Progenitor cell of endocrine pancreas (in vitro differentiated cells): Measurements from ENCODE around the gene SELL. TPM values are rescaled to one million over a fixed set of nuclear protein-coding genes. Genes with fewer than 3 reads are reported as not detected.

Source experiments
- DNase-seq: peaks from one replicate; pipeline ENCODE4 v3.0.0; 2021; ENCODE audit warnings: low spot score; ENCODE audit not compliant: unreplicated experiment
- H3K27ac Mint-ChIP-seq: 2 replicates; pipeline ENCODE4 v1.8.0; 2021; ENCODE audit warnings: mild to moderate bottlenecking, moderate library complexity, mixed read lengths
- H3K27me3 Mint-ChIP-seq: 2 replicates; pipeline ENCODE4 v1.8.0; 2021; ENCODE audit warnings: mixed read lengths
- H3K36me3 Mint-ChIP-seq: 2 replicates; pipeline ENCODE4 v1.8.0; 2022; ENCODE audit warnings: mixed read lengths; ENCODE audit not compliant: insufficient read depth
- H3K4me1 Mint-ChIP-seq: 2 replicates; pipeline ENCODE4 v1.8.0; 2021; ENCODE audit warnings: low read depth, mixed read lengths
- H3K4me3 Mint-ChIP-seq: 2 replicates; pipeline ENCODE4 v1.8.0; 2021; ENCODE audit warnings: low read depth, mild to moderate bottlenecking, moderate library complexity, mixed read lengths
- H3K9me3 Mint-ChIP-seq: 2 replicates; pipeline ENCODE4 v1.8.0; 2021; ENCODE audit warnings: low read depth, mixed read lengths
- long read RNA-seq: library from polyadenylated mRNA; unstranded; transcript quantifications from one replicate; pipeline ENCODE4 v2.0.0, GENCODE V29; 2020
- total RNA-seq: library from RNA; stranded (reverse); gene quantifications from 2 replicates; pipeline ENCODE4 v1.2.1, GENCODE V29; 2021
- TF ChIP-seq, protein P1 (sequence below): fragments of 200-600 bp; sonication (generic); IDR thresholded peaks from one replicate; pipeline ENCODE4 v1.5.0; 2021; ENCODE audit warnings: antibody characterized with exemption, mild to moderate bottlenecking; ENCODE audit not compliant: unreplicated experiment

Gene SELL
- total RNA-seq: 0.16 and 0.69 TPM in 2 replicates
- long read RNA-seq, partial matches to known transcripts: 0 of 1 reads
- long read RNA-seq, other reads (novel, unspliced or antisense): 1 of 1 reads

DNA sequence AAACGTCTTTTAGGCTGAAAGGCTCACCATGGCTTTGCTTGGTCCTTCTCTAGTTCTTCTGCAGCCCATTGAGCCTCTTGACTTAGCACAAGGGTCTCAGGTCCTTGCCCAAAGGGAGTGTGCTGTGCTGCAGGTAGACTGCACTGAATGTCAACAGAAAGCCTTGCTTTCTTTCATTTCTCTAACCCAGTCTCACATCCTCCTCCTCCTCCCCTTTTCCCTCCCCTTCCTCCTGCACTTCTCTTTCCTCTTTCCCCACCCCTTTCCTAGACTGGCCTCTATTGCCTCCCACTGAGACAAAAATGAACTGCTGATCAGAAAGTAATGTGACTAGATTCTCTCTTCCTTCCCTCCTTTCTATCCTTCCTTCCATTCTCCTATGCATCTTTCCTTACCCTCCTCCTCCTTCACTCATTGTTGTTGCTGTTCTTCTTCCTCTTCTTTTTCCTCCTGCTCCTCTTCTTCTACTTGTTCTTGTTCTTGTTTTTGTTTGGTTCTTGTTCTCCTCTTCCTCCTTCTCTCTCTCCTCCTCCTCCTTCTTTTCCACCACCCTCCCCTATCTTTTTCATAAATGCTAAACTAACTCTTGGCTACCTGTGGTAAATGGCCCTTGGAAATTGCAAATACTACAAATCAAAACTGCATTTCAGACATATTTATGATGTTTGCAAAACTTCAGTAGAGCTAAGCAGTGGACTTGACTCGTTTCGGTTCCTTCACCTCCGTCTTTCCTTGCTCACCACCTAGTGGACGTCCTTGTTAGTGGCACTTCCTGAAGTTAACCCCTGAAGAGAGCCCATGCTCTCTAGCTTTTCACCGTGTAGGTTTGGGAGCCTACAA lies at the start of gene SELL:
Gene SELL, minus strand, starts transcription at position 152 of the 840 bp plus-strand sequence. Its CDS starts 122 bp downstream, at position 30.
- Mint-ChIP-seq H3K4me1 (peaks cover 3% of the 10 kb centered on the region), H3K27ac (no peak within 1 kb of the TSS), H3K27me3 (no peaks in the 10 kb centered on the region), H3K36me3 (peaks cover 1% of the 10 kb centered on the region), H3K4me3 (peak within 1 kb of the TSS; percentile 29), H3K9me3 (peaks cover 5% of the 10 kb centered on the region)
- peak; percentile 39 for DNase-seq
- TF ChIP-seq, protein P1, sequence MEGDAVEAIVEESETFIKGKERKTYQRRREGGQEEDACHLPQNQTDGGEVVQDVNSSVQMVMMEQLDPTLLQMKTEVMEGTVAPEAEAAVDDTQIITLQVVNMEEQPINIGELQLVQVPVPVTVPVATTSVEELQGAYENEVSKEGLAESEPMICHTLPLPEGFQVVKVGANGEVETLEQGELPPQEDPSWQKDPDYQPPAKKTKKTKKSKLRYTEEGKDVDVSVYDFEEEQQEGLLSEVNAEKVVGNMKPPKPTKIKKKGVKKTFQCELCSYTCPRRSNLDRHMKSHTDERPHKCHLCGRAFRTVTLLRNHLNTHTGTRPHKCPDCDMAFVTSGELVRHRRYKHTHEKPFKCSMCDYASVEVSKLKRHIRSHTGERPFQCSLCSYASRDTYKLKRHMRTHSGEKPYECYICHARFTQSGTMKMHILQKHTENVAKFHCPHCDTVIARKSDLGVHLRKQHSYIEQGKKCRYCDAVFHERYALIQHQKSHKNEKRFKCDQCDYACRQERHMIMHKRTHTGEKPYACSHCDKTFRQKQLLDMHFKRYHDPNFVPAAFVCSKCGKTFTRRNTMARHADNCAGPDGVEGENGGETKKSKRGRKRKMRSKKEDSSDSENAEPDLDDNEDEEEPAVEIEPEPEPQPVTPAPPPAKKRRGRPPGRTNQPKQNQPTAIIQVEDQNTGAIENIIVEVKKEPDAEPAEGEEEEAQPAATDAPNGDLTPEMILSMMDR: peak; percentile 74

DNA sequence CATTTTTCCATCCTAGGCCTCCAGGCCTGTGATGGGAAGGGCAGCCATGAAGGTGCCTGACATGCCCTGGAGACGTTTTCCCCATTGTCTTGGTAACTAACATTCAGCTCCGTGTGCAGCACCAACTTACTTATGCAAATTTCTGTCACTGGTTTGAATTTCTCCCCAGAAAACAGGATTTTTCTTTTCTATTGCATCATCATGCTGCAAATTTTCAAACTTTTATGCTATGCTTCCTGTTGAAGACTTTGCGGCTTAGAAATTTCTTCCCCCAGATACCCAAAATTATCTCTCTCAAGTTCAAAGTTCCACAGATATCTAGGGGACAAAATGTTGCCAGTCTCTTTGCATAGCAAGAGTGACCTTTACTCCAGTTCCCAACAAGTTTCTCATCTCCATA lies 47.6 kb upstream of the SELL start:
- TF ChIP-seq, protein P1: no peak
- H3K36me3 Mint-ChIP-seq: peaks cover 1% of the 10 kb centered on the region
- peaks cover 16% of the 10 kb centered on the region for H3K9me3 Mint-ChIP-seq
- no peaks in the 10 kb centered on the region for H3K27me3 Mint-ChIP-seq
- DNase-seq: no peak
- H3K4me3 Mint-ChIP-seq: no peak overlapping the region
- H3K4me1 Mint-ChIP-seq: no peaks in the 10 kb centered on the region
- H3K27ac Mint-ChIP-seq: no peak overlapping the region

DNA sequence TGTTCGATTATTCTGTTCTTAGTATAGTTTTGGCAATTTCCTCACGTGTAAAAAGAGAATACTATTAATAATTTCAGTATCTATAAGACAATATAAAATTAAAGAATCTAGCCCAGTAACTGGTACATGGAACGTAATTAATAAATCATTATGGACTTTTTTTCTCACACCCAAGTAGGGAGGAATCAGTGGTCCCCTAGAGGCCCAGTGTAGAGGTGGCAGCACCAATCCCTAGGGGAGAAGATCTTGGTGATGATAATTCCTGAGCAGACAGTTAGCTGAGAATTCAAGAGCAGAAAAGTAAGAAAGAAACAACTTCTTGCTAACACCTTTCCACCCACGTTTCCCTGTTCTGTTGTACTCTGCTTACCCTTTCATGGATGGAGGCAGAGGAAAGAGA lies 42.1 kb upstream of the SELL start:
- Mint-ChIP-seq H3K4me3 (no peak overlapping the region), H3K27me3 (no peaks in the 10 kb centered on the region), H3K9me3 (no peaks in the 10 kb centered on the region), H3K36me3 (no peaks in the 10 kb centered on the region), H3K4me1 (no peaks in the 10 kb centered on the region), H3K27ac (no peak overlapping the region)
- no peak for DNase-seq
- TF ChIP-seq, protein P1: no peak

DNA sequence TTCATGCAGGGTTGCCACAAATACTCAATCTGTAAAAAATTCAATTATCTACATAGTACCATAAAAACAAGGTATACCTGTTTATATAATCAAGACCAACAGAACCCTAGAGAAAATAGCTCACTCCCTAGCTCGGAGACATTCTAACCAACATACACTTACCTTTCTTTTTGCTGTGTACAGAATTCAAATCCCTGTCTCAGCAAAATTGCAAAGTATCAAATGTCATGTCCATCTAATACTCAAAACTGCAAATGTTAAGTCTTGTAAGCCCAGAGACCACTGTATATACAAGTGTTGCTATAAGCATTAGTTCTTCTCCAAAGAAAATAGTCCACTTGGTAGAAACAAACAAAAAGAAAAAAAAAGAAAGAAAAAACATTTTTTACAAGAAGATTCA lies 38.6 kb upstream of the SELL start:
- no peak for DNase-seq
- H3K27me3 Mint-ChIP-seq: no peaks in the 10 kb centered on the region
- no peak overlapping the region for H3K27ac Mint-ChIP-seq
- H3K4me3 Mint-ChIP-seq: no peak overlapping the region
- peaks cover 3% of the 10 kb centered on the region for H3K4me1 Mint-ChIP-seq
- no peaks in the 10 kb centered on the region for H3K36me3 Mint-ChIP-seq
- H3K9me3 Mint-ChIP-seq: no peaks in the 10 kb centered on the region
- TF ChIP-seq, protein P1: no peak

DNA sequence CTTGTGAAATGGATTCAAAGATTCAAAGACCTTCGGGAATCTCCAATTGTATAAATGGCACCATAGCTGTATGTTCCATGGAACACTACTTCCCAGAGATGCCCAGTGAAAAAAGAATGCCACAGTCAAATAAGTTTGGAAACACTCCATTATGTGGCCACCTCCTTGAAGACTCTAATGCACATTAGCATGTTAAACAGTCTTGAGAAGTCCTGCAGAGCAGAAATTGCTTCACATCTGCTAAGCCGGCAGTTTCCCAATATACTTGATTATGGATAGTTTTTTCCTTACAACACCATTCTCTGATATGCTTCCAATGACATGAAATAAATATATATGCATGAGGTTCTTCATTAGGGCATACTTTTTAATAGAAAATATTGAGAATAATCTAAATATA lies 35.1 kb upstream of the SELL start:
- peaks cover 3% of the 10 kb centered on the region for H3K4me1 Mint-ChIP-seq
- H3K36me3 Mint-ChIP-seq: no peaks in the 10 kb centered on the region
- no peak overlapping the region for H3K27ac Mint-ChIP-seq

More for the DNA sequence above, 35.1 kb upstream of the SELL start:
- Mint-ChIP-seq H3K27me3 (no peaks in the 10 kb centered on the region), H3K9me3 (peaks cover 6% of the 10 kb centered on the region), H3K4me3 (no peak overlapping the region)
- DNase-seq: no peak
- TF ChIP-seq, protein P1: no peak
